ENCODE data around the gene NFIX. TPM values are rescaled to one million over a fixed set of nuclear protein-coding genes. Genes with fewer than 3 reads are reported as not detected.

Gene NFIX
- total and polyA plus RNA-seq, 2 of the 13 experiments (the other 11 are each of a cell fraction or from before 2014, with no cell fraction given), result 3.4 to 5.4 TPM

GRCh38 chr19:13060964-13061927 is 66.0 kb downstream of the NFIX start (continued):
- no peak for TF ChIP-seq ZNF276 (CRISPR knock-in tag; IDR thresholded peaks at IDR 0.05; ENCODE audit: low read depth)
- no peak for TF ChIP-seq ZNF296 (CRISPR knock-in tag; conservative IDR thresholded peaks at IDR 0.05)
- TF ChIP-seq BRD4 (CRISPR knock-in tag; IDR thresholded peaks at IDR 0.05), result no peak; the same call in 1 of the 2 replicates
- 0 out of 2 replicates have a peak, but pooled peaks have one; percentile 61 for TF ChIP-seq PREB (CRISPR knock-in tag; IDR thresholded peaks at IDR 0.05)
- no peak for TF ChIP-seq ZNF12 (CRISPR knock-in tag; IDR thresholded peaks at IDR 0.05)
- TF ChIP-seq ZBTB3 (CRISPR knock-in tag; IDR thresholded peaks at IDR 0.05; ENCODE audit: borderline replicate concordance, low read depth), result no peak
- TF ChIP-seq HBP1 (CRISPR knock-in tag; IDR thresholded peaks at IDR 0.05; ENCODE audit: low read depth), result no peak
- TF ChIP-seq ZNF350 (CRISPR knock-in tag; IDR thresholded peaks at IDR 0.05; ENCODE audit: borderline replicate concordance, low read depth), result peak; percentile 16
- no peak for TF ChIP-seq ZKSCAN1 (IDR thresholded peaks at IDR 0.05; ENCODE audit: low read length)
- no peak for TF ChIP-seq TBL1XR1 (IDR thresholded peaks at IDR 0.05; ENCODE audit: borderline replicate concordance, low read length, partially characterized antibody)
- no peak for TF ChIP-seq KLF13 (CRISPR knock-in tag; IDR thresholded peaks at IDR 0.05)
- TF ChIP-seq RCOR2 (CRISPR knock-in tag; IDR thresholded peaks at IDR 0.05), result no peak
- 0 out of 2 replicates have a peak, but pooled peaks have one; percentile 22 for TF ChIP-seq ELK4 (CRISPR knock-in tag; IDR thresholded peaks at IDR 0.05; ENCODE audit: borderline replicate concordance)
- TF ChIP-seq YEATS2 (CRISPR knock-in tag; IDR thresholded peaks at IDR 0.05; ENCODE audit: borderline replicate concordance), result no peak
- TF ChIP-seq ZSCAN29 (CRISPR knock-in tag; conservative IDR thresholded peaks at IDR 0.05), result no peak
- TF ChIP-seq KDM2A (CRISPR knock-in tag; IDR thresholded peaks at IDR 0.05; ENCODE audit: borderline replicate concordance, low read depth), result peak; percentile 90
- peak; percentile 15; the same call in 1 of the 2 replicates for TF ChIP-seq BRF2 (CRISPR knock-in tag; IDR thresholded peaks at IDR 0.05)
- no peak for TF ChIP-seq GABPA (IDR thresholded peaks at IDR 0.05; ENCODE audit: low read depth, low read length)
- no peak for TF ChIP-seq GABPA (CRISPR knock-in tag; IDR thresholded peaks at IDR 0.05; ENCODE audit: low read depth)
- TF ChIP-seq ATF3 (CRISPR knock-in tag; IDR thresholded peaks at IDR 0.05), result no peak
- no peak for TF ChIP-seq MZF1 (CRISPR knock-in tag; IDR thresholded peaks at IDR 0.05; ENCODE audit: borderline replicate concordance)
- no peak for TF ChIP-seq CENPT (CRISPR knock-in tag; IDR thresholded peaks at IDR 0.05; ENCODE audit: low read depth)
